DMS153 (cell line): Measurements from ENCODE around the gene SULT1B1.

Source experiments
- DNase-seq: peaks from one replicate; lab custom pipeline; 2025; lab: John Stamatoyannopoulos, UW

Gene SULT1B1

GRCh38 chr4:69749771-69750170 is 10.6 kb downstream of the SULT1B1 start:
- no peak for DNase-seq

GRCh38 chr4:69748173-69748572 is 12.2 kb downstream of the SULT1B1 start:
- peak; percentile 62 for DNase-seq

GRCh38 chr4:69744157-69744478 is 16.3 kb downstream of the SULT1B1 start:
- no peak for DNase-seq

GRCh38 chr4:69743476-69744156 is 16.8 kb downstream of the SULT1B1 start:
- DNase-seq = no peak

GRCh38 chr4:69742596-69742995 is 17.8 kb downstream of the SULT1B1 start:
- DNase-seq = no peak

- DNase-seq = no peak
Measured at GRCh38 chr4:69738872-69739271, 21.5 kb downstream of the SULT1B1 start.

- DNase-seq = no peak
Measured at GRCh38 chr4:69735119-69735518, 25.3 kb downstream of the SULT1B1 start.

- DNase-seq = no peak
Measured at GRCh38 chr4:69731847-69732246, 28.6 kb downstream of the SULT1B1 start.

GRCh38 chr4:69731241-69731640 is 29.2 kb downstream of the SULT1B1 start:
- DNase-seq = no peak

GRCh38 chr4:69730002-69730401 is 30.4 kb downstream of the SULT1B1 start:
- no peak for DNase-seq

- no peak for DNase-seq
Measured at GRCh38 chr4:69727926-69728325, 32.5 kb downstream of the SULT1B1 start.

- DNase-seq = no peak
Measured at GRCh38 chr4:69727426-69727825, 33.0 kb downstream of the SULT1B1 start.

GRCh38 chr4:69726971-69727370 is 33.4 kb downstream of the SULT1B1 start:
- DNase-seq = no peak

- no peak for DNase-seq
Measured at GRCh38 chr4:69718396-69719271, 41.8 kb downstream of the SULT1B1 start.

GRCh38 chr4:69717778-69718177 is 42.6 kb downstream of the SULT1B1 start:
- DNase-seq = no peak

GRCh38 chr4:69716654-69717053 is 43.8 kb downstream of the SULT1B1 start:
- no peak for DNase-seq

GRCh38 chr4:69714086-69714485 is 46.3 kb downstream of the SULT1B1 start:
- no peak for DNase-seq

GRCh38 chr4:69713593-69713992 is 46.8 kb downstream of the SULT1B1 start:
- DNase-seq = no peak

GRCh38 chr4:69710580-69710979 is 49.8 kb downstream of the SULT1B1 start:
- no peak for DNase-seq

GRCh38 chr4:69708211-69708610 is 52.2 kb downstream of the SULT1B1 start:
- no peak for DNase-seq

- DNase-seq = no peak
Measured at GRCh38 chr4:69707807-69708206, 52.6 kb downstream of the SULT1B1 start.

- DNase-seq = no peak
Measured at GRCh38 chr4:69702201-69702600, 58.2 kb downstream of the SULT1B1 start.

GRCh38 chr4:69701696-69702095 is 58.7 kb downstream of the SULT1B1 start:
- no peak for DNase-seq
